HG03378 (cell line): ENCODE results near the gene PLEKHA1.

Experiments used
- ATAC-seq: cut with Tn5 transposase; IDR thresholded peaks from one replicate; pipeline ENCODE4 v1.9.1; 2021; ENCODE audit warnings: mild to moderate bottlenecking, moderate library complexity; ENCODE audit not compliant: unreplicated experiment

The PLEKHA1 gene

DNA sequence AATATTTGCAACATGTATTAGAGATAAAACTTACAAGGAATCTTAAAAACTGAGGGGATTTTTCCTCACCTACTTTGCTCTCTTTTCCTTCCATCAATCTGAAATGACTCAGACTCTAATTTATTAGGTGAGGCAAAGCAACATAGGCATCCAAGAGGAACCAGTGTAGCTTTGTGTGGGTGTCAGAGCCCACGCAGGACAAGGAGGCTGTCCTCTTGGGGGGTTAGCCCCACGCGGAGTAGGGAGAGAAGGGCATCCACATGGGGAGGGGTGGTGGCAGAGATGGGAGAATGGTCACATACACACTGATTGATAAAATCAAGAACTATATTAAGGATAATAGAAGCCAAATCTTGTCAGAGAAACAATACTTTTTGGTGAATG lies 46.1 kb downstream of the PLEKHA1 start:
- ATAC-seq = no peak

DNA sequence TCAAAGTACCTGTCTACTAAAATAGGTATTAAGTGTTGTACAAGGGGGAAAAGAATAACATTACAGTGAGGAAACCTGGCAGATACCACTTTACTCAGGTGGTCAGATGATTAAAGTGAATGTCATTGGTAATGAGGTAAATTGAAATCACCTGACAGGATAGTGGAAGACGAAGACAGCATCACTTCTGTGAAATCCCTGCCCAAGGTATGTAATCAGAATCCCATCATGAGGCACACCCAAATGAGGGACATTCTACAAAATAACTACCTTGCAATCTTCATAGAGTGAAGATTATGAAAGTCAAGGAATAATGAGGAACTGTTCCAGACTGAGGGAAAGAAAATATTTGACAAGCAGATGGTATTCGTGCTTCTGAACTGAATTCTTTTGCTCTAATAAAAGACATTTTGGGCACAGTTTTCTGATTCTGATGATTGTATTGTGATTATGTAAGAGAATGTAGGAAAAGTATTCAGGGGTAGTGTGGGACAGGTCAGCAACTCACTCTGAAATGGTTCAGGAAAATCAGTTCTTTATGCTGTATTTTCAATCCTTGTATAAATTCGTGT lies 46.6 kb downstream of the PLEKHA1 start:
- no peak for ATAC-seq

DNA sequence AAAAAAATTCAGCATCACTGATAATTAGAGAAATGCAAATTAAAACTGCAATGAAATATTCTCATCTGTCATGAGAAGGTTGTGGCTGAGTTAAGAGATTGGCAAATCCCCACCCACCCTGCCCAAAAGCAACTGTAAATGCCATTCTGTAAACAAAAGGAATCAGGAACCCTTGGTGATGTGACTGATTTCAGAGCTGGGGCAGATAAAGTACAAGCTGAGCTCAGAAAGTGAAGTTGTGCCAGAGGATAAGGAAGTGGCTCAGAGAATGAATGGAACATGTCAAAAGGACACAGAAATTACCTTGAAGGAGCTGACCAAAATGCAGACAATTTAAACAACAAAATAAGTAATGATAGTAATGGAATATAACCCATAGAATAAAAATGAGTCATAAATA lies 47.2 kb downstream of the PLEKHA1 start:
- no peak for ATAC-seq

DNA sequence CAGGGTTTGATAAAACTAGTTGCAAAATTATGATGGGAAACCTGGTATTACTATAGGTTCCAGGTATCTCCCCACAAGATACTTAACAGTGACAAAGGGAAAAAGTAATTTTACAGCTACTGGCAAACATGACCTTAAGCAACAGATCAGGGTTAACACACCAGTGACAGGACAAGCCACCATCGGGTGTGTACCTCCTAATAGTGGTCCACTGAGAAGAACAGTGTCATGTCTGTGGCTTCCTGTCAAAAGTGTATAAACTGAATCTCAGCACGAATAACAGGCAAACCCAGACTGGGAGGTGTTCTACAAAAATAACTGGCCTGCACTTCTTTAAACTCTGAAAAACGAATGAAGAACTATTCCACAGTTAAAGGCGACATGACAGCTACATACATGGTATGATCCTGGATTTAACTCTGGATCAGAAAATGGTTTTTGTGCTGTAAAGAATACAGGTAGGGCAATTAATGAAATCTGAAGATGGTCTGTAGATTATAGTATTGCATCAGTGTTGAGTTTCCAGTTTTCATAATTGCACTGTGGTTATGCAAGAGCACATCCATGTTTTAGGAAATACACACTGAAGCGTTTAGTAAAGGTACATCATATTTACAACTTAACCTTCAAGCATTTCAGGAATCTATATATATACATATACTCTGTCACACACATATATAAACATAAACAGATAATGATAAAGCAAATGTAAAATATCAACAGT lies 47.9 kb downstream of the PLEKHA1 start:
- ATAC-seq = no peak

DNA sequence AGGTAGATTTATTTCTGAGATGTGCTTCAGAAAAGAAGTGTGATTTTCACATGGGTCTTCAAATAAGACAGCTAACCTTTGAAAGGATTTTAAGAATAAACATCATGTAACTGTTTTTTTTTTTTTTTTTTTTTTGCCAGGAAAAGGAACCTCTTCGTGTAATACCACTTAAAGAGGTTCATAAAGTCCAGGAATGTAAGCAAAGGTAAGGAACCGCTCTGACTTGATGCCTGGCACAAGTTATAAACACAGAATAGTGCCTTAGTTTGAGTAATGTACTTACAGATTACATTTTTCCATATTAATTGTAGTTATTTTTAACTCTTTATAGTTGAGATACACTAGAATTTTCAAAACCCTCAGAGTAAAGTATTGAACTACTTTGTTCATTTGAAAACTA lies 49.6 kb downstream of the PLEKHA1 start:
- ATAC-seq = no peak

DNA sequence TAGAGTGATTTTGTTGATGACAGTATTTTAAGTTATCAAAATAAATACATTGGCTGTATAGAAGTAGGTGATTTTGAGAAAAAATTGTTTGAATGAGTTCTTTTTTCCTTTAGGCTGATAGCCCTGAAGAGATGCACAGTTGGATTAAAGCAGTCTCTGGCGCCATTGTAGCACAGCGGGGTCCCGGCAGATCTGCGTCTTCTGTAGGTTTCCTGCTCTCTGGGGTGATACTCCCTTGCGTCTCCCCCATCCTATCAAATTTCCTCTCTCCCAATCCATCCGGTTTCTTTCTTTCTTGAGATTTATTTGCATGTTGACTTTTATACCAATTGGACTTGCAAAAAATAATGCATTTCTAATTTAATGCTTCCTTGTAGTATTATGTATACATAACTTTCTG lies 52.3 kb downstream of the PLEKHA1 start:
- no peak for ATAC-seq

DNA sequence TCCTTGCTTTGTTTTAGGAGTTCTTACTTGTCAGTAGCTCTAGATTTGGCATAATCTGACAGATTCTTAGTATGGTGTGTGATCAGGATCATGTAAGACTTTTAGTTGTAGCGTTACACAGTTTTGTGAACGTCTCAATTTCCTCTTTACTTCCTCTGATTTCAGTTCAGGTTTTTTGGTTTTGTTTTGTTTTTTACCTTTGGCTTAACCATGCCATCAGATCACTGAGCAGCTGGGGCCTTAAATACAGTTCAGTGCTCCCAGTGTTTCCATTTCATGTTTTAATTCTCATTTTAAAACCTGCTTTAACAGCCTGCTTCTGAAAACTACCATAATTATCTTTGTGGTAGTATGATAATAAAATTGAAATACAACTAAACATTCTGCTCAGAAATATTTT lies 52.8 kb downstream of the PLEKHA1 start:
- no peak for ATAC-seq

DNA sequence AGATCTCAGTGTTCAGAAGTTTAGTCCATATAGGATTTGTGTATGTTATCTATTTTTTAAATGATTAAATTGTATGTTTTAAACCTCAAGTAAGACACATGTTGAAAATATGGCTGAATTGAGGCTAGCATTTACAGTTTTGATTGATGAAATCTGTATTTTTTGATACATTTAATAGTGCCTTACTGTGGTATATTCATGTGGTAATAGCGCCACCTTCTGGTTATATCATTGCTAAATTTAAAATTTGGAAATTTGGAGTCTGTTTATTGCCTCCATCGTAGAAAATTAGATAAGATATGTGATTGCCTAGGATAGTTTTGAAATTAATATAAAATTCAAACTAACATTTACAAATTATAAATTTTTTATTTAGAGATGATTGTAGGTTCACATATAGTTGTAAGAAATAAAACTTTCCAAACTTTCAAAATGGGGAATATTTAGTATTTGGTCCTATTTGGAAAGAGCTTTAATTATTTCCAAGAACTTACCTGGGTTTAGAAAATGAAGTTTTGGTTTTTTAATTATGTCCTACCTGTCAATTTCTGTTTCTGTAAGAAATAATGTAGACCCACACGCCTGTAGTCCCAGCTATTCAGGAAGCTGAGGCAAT lies 60.8 kb downstream of the PLEKHA1 start:
- no peak for ATAC-seq

DNA sequence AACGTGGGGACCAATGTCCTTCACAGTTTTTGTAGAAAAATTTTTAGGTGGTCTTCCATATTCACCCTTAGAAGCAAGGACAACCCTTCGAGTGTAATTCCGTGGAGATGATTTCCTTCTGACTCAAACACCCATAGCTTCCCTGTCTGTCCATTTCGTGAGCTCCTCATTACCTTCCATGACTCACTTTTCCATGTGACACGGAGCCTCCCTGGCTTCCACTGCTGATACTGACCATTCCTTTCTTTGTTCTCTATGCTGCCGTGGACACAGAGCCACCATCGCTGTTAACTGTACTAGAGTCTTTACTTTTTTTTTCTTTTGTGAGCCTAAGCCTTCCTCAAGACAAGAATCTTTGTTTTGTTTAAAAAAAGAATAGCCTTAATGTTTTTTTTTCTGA lies 67.5 kb downstream of the PLEKHA1 start:
- no peak for ATAC-seq

DNA sequence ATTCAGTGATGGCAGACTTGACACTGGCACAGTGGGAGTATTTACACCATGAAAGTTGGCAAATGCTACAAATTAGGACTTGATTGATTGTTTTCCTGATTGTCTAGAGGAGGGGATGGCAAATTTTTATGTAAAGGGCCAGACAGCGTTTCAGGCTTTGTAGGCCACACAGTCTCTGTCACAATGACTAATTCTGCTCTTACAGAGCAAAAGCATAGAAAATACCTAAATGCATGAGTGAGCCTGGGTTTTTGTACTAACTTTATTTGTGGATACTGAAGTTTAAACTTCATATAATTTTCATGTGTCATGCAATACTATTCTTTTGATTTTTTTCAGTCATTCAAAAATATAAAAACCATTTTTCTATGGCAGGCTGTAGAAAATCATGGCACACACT lies 71.0 kb downstream of the PLEKHA1 start:
- ATAC-seq = no peak

DNA sequence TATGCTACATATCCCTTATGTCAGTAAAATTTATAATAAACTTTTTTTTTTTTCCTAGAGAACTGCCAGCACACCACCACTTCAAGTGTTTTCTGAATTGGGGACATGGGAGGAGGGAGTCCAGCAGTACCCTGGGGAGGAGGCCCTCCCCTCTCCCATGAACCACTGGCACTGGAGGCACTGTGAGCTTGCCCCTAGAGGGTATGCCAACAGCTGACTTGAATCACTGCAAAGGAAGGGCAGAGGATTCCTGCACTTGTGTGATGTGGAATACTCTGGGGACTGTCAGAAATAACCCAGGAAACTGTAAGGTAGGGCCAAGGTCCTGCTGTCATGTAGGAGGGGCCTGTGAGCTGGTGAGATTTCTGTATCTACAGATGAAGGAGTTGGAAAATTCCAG lies 71.4 kb downstream of the PLEKHA1 start:
- ATAC-seq = no peak

DNA sequence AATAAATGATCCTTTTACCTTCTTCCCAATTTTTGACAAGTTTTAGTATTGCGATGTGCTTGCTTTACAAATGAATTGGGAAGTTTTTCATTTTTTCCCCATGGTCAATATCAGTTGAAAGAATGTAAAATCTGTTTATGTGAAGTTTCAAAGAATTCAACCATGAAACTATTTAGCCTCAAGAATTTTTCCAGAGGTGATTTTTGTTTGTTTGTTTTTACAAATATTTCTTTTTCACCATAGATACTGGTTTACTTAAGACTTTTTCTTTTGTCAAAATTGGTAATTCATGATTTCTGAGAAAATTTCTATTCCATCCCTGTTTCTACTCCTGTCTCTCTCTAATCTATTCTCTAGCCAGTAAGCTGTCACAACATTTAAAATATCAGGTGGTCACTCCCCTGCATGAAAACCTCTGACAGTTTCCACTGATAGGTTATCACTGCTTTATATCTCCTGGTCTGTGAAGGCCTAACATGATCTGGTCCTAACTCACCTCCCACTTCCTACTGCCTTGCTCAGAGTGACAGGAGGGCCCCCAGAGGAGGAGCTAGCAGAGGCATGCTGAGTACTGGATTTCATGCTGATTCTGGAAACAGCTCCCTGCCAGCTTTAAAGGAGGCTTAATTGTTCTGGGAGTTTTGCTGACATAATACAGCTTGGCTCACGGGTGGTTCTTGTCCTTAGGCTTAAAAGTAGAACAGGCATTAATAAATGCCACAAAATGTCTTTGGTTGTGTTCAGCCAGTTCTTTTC lies 72.3 kb downstream of the PLEKHA1 start:
- ATAC-seq = no peak

DNA sequence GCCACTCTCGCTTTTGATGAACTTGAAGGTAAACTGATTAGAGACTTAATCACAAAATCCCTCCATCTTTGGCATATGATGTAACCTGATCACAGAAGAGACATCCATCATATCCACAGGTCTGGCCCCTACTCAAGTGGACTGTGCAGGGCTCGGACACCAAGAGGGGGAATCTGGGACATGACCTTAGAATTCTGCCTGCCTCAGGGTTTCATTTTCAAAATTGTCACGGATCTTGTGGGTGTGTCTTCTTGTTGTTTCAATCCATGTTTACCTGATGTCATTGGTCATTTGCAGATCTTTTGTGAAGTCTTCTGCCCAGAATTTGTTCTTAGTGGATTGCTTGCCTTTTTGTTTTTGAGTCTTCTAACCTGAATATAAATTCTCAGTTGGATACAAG lies 74.1 kb downstream of the PLEKHA1 start:
- no peak for ATAC-seq

DNA sequence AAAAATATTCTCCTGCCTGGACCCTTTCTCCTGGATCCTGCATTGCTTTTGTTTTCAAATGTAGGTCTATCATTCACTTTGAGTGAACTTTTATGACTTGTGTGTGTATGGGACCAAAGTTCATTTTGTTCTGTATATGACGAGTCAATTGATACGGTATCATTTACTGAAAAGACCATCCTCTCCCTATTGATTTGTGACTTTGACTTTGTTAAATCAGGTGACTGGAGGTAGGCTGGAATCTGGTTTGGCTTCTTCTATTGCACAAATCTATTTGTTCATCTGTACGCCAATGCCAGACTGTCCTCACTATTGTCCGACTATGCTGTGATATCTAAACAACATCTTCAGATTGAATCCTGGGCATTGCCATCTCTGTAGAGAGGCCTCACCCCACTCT lies 74.6 kb downstream of the PLEKHA1 start:
- no peak for ATAC-seq

DNA sequence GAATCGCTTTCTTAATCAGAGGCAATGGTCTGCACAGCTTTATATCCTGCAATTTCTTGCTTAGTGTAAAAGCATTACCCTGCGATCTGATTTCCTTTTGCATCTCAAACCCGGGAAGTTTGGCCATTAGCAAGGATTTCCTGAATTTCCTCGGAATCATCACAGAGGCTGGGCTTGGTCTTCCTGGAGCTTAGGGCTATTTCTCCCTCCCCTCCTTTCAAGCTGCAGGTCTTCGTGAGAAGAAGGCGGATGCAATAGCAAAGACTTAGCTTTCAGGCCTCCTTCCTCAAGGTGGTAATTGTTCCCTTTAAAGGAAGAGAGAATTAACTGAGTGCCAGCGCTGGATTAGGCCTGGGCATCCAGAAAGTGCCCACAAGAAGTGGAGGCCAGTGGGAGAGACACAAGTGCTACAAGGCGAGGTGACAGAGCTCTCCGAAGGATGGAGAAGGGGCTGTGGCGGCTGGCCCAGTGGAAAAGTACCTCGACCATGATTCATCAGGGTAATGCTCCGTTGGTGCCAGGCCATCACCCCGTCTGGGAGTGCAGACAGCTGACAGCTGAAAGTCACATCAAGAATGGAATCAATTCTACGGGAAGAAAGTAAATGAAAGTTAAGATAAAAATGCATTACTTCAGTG lies 76.0 kb downstream of the PLEKHA1 start:
- no peak for ATAC-seq

DNA sequence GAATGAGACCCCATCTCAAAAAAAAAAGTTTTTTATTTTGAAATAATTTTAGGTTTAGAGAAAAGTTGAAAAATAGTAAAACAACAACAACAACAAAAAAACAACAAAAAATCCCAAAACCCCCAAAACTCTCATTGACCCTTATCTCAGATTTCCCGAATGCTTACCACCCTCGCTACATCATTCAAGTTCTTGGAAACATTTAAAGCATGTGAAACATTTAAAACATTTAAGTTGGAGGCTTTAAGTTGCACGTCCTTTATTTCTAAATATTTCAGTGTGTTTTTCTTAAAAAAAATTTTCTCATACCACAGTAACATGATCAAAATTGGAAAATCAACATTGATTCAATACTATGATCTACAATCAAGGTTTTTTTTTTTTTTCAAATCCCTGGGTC lies 79.6 kb downstream of the PLEKHA1 start:
- ATAC-seq = no peak

DNA sequence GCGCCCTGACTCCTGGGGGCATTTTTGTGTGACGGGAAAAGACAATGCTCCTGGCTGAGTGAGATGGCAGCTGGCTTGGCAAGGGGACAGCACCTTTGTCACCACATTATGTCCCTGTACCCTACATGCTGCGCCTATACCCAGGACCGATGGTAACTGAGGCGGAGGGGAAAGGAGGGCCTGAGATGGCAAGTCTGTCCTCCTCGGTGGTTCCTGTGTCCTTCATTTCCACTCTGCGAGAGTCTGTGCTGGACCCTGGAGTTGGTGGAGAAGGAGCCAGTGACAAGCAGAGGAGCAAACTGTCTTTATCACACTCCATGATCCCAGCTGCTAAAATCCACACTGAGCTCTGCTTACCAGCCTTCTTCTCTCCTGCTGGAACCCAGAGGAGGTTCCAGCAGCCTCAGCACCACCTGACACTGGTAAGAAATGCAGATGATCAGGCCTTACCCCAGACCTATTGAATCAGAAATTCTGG lies 80.1 kb downstream of the PLEKHA1 start, which contains the start of gene ARMS2:
TSS of gene ARMS2 (plus strand) at position 51 of the 478 bp plus-strand sequence. CDS start at position 126, 75 bp downstream.
- no peak for ATAC-seq

DNA sequence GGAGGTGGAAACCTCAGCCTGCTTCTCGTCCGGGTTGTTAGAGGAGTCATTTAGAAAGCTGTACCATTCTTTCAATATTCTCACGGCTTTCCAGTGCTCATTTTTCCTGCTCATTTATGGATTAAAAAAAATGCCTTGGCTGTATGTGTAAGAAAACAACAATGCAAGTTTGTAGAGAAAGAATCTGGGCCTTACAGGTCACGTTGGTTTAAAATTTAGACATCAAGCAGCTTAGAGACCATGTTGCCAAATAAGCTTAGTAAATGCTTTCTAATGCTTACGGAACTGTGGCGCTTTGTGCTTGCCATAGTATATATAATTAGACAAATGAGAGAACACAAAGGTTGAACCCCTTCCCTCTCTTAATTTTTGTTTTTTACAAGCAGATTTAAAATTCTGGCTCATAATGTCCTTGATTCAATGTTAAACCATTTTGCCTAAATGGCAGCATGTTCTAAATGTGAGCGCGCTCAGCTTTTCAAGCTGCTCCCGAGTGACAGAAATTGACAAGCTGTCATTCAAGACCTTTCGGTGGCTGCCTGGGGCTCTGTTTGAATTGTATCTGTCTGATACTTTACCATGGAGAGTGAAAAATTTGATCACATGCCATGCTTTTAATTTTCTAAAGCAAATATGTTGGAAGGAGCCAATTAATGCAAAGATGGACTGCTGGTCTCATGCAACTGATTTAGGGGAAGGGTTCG lies 81.0 kb downstream of the PLEKHA1 start:
- ATAC-seq = no peak

DNA sequence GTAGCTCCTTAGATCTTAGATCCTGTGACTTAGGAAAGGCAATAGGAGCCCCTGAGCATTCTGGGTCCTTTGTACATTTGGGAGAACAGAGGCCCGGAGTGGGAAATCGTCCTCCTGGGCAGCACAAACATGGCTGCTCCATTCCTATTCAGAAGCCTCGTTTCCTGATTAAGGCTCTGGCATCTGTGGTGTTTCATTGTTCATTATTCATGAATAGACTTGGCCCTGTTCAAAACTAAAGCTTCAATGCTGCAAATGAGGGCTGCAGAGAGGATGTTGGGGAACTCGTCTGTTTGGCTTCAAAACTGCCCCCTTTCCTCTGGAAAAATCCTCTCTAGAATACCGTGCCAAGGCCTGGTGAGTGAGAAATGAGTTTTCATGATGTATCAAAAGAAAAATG lies 83.4 kb downstream of the PLEKHA1 start:
- no peak for ATAC-seq

DNA sequence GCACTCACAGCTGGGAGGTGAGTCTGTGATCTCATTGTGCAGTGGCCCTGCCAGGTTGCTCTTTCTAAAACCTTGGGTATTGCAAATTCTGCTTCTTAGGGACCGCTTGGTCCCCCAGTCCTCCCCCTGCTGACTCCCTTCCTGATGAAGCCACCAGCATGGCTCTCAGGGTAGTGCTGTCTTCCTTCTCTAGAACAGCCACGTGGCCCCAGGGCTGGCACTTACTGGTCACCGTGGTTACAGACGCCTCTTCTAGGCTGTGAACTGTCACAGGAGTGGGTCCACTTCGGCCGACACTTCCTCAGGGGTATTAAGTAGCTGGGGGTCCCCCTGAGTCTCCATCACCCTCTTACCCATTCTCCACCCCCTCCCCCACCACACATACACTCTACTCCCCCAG lies 84.2 kb downstream of the PLEKHA1 start:
- ATAC-seq = no peak
